Measurements from ENCODE around the gene EOMES.

DNA sequence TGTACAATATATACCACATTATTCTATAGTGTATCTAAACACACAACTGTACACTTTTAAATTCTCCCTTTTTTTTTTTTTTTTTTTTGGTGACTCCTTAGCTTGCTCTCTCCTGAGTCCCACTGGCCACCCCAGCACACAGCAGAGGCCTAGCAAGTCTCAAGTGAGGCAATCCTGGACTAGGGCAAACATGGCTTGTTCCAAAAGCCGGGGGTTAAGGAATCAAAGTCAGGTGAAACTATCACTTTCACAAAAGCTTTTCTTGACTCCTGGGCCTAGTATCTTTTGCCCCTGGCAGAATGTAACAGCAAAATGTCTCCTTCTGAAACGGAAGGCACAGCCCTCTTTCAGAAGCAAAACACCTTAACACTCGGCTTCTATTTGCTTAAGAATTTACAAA lies 5.8 kb downstream of the EOMES start:
- TF ChIP-seq, protein P1, sequence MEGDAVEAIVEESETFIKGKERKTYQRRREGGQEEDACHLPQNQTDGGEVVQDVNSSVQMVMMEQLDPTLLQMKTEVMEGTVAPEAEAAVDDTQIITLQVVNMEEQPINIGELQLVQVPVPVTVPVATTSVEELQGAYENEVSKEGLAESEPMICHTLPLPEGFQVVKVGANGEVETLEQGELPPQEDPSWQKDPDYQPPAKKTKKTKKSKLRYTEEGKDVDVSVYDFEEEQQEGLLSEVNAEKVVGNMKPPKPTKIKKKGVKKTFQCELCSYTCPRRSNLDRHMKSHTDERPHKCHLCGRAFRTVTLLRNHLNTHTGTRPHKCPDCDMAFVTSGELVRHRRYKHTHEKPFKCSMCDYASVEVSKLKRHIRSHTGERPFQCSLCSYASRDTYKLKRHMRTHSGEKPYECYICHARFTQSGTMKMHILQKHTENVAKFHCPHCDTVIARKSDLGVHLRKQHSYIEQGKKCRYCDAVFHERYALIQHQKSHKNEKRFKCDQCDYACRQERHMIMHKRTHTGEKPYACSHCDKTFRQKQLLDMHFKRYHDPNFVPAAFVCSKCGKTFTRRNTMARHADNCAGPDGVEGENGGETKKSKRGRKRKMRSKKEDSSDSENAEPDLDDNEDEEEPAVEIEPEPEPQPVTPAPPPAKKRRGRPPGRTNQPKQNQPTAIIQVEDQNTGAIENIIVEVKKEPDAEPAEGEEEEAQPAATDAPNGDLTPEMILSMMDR (IDR thresholded peaks at IDR 0.05; ENCODE audit: low read depth, low read length, poor library complexity, severe bottlenecking) = no peak
- TF ChIP-seq EZH2phosphoT487 (IDR thresholded peaks at IDR 0.05; ENCODE audit: borderline replicate concordance, low read length) = no peak

All from DOHH2 (cell line).